Stimulated activated CD4-positive, alpha-beta T cell treated with anti-CD3 and anti-CD28 coated beads, Interleukin-2, amount 100 ng/mL, for 48 hours (primary cell): ENCODE results near the gene ENTPD7.
A peak's percentile ranks its signal among the peaks of the same experiment; 100 is the strongest.

Experiments used
- DNase-seq, 2 donors: peaks; one replicate each; pipeline ENCODE4 v3.0.0-alpha.2; 2020

Gene ENTPD7

GRCh38 chr10:99648717-99649116 lies 10.6 kb upstream of the ENTPD7 start:
- DNase-seq, result no peak

- DNase-seq, result no peak
Measured at GRCh38 chr10:99652800-99653390, 6.4 kb upstream of the ENTPD7 start.

GRCh38 chr10:99654390-99655175 lies 4.7 kb upstream of the ENTPD7 start:
- no peak for DNase-seq

- DNase-seq, result no peak
Measured at GRCh38 chr10:99656199-99657064, 2.9 kb upstream of the ENTPD7 start.

GRCh38 chr10:99658622-99659030 lies 683 bp upstream of the ENTPD7 start:
- peak; percentile 54 to 58 for DNase-seq

- no peak for DNase-seq
Measured at GRCh38 chr10:99659868-99660366, 608 bp downstream of the ENTPD7 start.

GRCh38 chr10:99660662-99661376 lies 1.5 kb downstream of the ENTPD7 start:
- no peak for DNase-seq

- no peak for DNase-seq
Measured at GRCh38 chr10:99661377-99661763, 2.1 kb downstream of the ENTPD7 start.

- DNase-seq, result no peak
Measured at GRCh38 chr10:99665304-99665703, 6.0 kb downstream of the ENTPD7 start.

- DNase-seq, result no peak
Measured at GRCh38 chr10:99667108-99667751, 7.9 kb downstream of the ENTPD7 start.

- no peak for DNase-seq
Measured at GRCh38 chr10:99671386-99671785, 12.1 kb downstream of the ENTPD7 start.

- DNase-seq, result no peak
Measured at GRCh38 chr10:99672884-99673283, 13.6 kb downstream of the ENTPD7 start.

- no peak for DNase-seq
Measured at GRCh38 chr10:99673492-99673891, 14.2 kb downstream of the ENTPD7 start.

GRCh38 chr10:99674762-99675161 lies 15.5 kb downstream of the ENTPD7 start:
- no peak for DNase-seq

GRCh38 chr10:99676426-99676825 lies 17.1 kb downstream of the ENTPD7 start:
- DNase-seq, result no peak

- DNase-seq, result no peak
Measured at GRCh38 chr10:99676895-99677294, 17.6 kb downstream of the ENTPD7 start.

- no peak for DNase-seq
Measured at GRCh38 chr10:99678921-99679320, 19.6 kb downstream of the ENTPD7 start.

GRCh38 chr10:99681553-99681952 lies 22.2 kb downstream of the ENTPD7 start:
- no peak for DNase-seq

GRCh38 chr10:99682032-99682431 lies 22.7 kb downstream of the ENTPD7 start:
- no peak for DNase-seq

GRCh38 chr10:99682752-99683151 lies 23.4 kb downstream of the ENTPD7 start:
- no peak for DNase-seq

- DNase-seq, result no peak
Measured at GRCh38 chr10:99685597-99685967, 26.3 kb downstream of the ENTPD7 start.

- DNase-seq, result no peak
Measured at GRCh38 chr10:99689461-99689860, 30.2 kb downstream of the ENTPD7 start.
